ENCODE data around the gene KCNE2. TPM values are rescaled to one million over a fixed set of nuclear protein-coding genes. Genes with fewer than 3 reads are reported as not detected.

The KCNE2 gene
- total and polyA plus RNA-seq, 2 of the 8 experiments (the other 6 are each of a cell fraction or from before 2014, with no cell fraction given): 0.09 to 0.37 TPM

DNA sequence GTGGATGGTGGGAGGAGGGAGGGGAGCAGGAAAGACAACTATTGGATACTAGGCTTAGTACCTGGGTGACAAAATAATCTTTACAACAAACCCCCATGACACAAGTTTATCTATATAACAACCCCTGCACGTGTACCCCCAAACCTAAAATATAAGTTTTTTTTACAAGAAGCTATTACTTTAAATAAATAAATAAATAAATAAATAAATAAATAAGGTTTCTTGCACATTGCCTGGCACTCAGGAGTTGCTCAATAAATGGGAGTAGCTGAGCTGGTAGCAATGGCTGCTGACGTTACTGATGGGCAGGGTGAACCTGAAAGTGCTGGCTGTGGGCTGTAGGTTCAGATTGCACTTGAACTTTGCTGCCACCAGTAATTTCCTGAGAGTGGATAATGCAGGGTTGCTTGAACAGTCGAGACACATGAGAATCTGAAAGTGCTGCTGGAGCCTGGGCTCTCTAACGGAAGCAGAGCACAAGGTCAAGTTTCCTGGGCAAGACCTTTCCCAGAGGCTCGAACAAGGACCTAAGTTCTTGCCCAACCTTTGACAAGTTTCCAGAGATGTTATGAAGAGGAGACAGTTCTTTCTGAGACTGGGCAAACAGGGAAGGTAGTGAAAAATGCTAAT, 14.8 kb upstream of the KCNE2 start:
- Histone ChIP-seq H2BK5ac (ENCODE audit: low read depth, low read length) (no peak overlapping the region), H3K4me3 (ENCODE audit: extremely low read depth in 1 of 4, insufficient read depth in 2 of 4, low read depth in 3 of 4, low read length in 4 of 4) (no peak overlapping the region), H3K18ac (ENCODE audit: extremely low read depth, low read length) (no peak overlapping the region), H2BK20ac (ENCODE audit: low read length) (no peak overlapping the region), H3K27ac (ENCODE audit: low read depth, low read length) (no peak overlapping the region), H3K14ac (ENCODE audit: insufficient read length) (no peak overlapping the region), H3K79me1 (ENCODE audit: low read depth, low read length) (no peaks in the 10 kb centered on the region), H2BK12ac (ENCODE audit: low read depth, low read length) (no peak overlapping the region), H4K8ac (ENCODE audit: extremely low read depth, insufficient read depth, low read length) (no peak overlapping the region), H3K56ac (replicated peaks; ENCODE audit: insufficient read length, low read depth, low read length) (no peak overlapping the region), H2AK5ac (ENCODE audit: low read depth, low read length) (no peak overlapping the region), H3K79me2 (ENCODE audit: control insufficient read depth in 1 of 2, insufficient read depth in 2 of 2, low read length in 2 of 2) (no peaks in the 10 kb centered on the region), H2AFZ (ENCODE audit: low read length) (no peak overlapping the region), H3K23me2 (ENCODE audit: low read depth, low read length) (no peaks in the 10 kb centered on the region), H3K9me3 (ENCODE audit: insufficient read depth in 2 of 2, low read depth in 1 of 2, low read length in 1 of 2) (no peaks in the 10 kb centered on the region), H4K5ac (ENCODE audit: insufficient read length, low read depth, low read length) (no peak overlapping the region), H3K23ac (ENCODE audit: insufficient read length) (no peak overlapping the region), H3K36me3 (ENCODE audit: control insufficient read depth in 2 of 4, insufficient read depth in 4 of 4, low read length in 3 of 4) (no peaks in the 10 kb centered on the region), H4K91ac (replicated peaks; ENCODE audit: insufficient read length, low read length) (no peak overlapping the region), H2BK15ac (ENCODE audit: low read length) (0 out of 2 replicates have a peak overlapping the region, but pooled peaks have one; percentile 29), H2BK120ac (replicated peaks; ENCODE audit: low read depth, low read length) (no peak overlapping the region), H3K4me2 (ENCODE audit: insufficient read depth in 1 of 2, low read depth in 2 of 2, low read length in 2 of 2) (no peak overlapping the region), H3K27me3 (replicated peaks in 1 of 4; ENCODE audit: control insufficient read depth in 3 of 4, extremely low read depth in 1 of 4, insufficient read depth in 3 of 4, low read length in 3 of 4) (no peaks in the 10 kb centered on the region; a peak in 1 of 7 replicates), H3K4me1 (replicated peaks in 1 of 4; ENCODE audit: control insufficient read depth in 3 of 4, insufficient read depth in 4 of 4, low read length in 3 of 4) (no peaks in the 10 kb centered on the region; a peak in 1 of 7 replicates), H3K4ac (replicated peaks; ENCODE audit: insufficient read length, low read depth, low read length) (no peak overlapping the region), H4K20me1 (replicated peaks in 1 of 2; ENCODE audit: control insufficient read depth in 1 of 2, insufficient read depth in 2 of 2, low read length in 2 of 2) (no peaks in the 10 kb centered on the region), H3K9ac (replicated peaks in 1 of 4; ENCODE audit: extremely low read depth in 1 of 4, low read depth in 3 of 4, low read length in 3 of 4) (no peak overlapping the region)
- DNase-seq (ENCODE audit: low read depth in 1 of 2, low spot score in 2 of 2) (no peak), FAIRE-seq (no peak)
- 93% methylated on average over 5 of the region's 5 CpGs; no CpG with 5 or more reads in 1 of the 2 experiments for WGBS, 2 experiments (ENCODE audit: extremely low coverage in 1 of 2, insufficient coverage in 1 of 2, insufficient read length in 1 of 2, insufficient replicate concordance in 2 of 2, low coverage in 1 of 2, low lambda C conversion rate in 2 of 2, missing lambda C conversion rate in 1 of 2)
- ChIA-PET POLR2A (ENCODE audit: partially characterized antibody) (no interaction called here), CTCF (ENCODE audit: partially characterized antibody) (interaction anchor here (0.6 to 10.4 kb wide), 15 partner anchors 12 to 427 kb away, joined by 3 to 119 read pairs (median 4); no protein-coding TSS in a partner anchor)
- no peak for TF ChIP-seq TAF1 (IDR thresholded peaks at IDR 0.05; ENCODE audit: low read depth, low read length)
- TF ChIP-seq, protein P1, sequence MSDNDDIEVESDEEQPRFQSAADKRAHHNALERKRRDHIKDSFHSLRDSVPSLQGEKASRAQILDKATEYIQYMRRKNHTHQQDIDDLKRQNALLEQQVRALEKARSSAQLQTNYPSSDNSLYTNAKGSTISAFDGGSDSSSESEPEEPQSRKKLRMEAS (IDR thresholded peaks at IDR 0.05): no peak
- TF ChIP-seq SP2 (IDR thresholded peaks at IDR 0.05; ENCODE audit: low read length): no peak
- TF ChIP-seq RFX5 (IDR thresholded peaks at IDR 0.05; ENCODE audit: borderline replicate concordance, low read depth, low read length): no peak
- TF ChIP-seq JUND (IDR thresholded peaks at IDR 0.05; ENCODE audit: low read length): no peak
- no peak for TF ChIP-seq EZH2 (IDR thresholded peaks at IDR 0.05; ENCODE audit: low read depth, low read length, severe bottlenecking)
- no peak for TF ChIP-seq KDM1A (IDR thresholded peaks at IDR 0.05; ENCODE audit: borderline replicate concordance, low read length)
- no peak for TF ChIP-seq NANOG (IDR thresholded peaks at IDR 0.05; ENCODE audit: insufficient read depth, low read depth, low read length, poor library complexity, severe bottlenecking)
- TF ChIP-seq POU5F1 (IDR thresholded peaks at IDR 0.05; ENCODE audit: low read depth, low read length): no peak
- TF ChIP-seq SAP30 (IDR thresholded peaks at IDR 0.05; ENCODE audit: insufficient read depth, insufficient replicate concordance, low read length): no peak
- TF ChIP-seq CEBPB (IDR thresholded peaks at IDR 0.05; ENCODE audit: low read depth, low read length): no peak
- TF ChIP-seq, protein P2, sequence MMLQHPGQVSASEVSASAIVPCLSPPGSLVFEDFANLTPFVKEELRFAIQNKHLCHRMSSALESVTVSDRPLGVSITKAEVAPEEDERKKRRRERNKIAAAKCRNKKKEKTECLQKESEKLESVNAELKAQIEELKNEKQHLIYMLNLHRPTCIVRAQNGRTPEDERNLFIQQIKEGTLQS (IDR thresholded peaks at IDR 0.05; ENCODE audit: insufficient read depth, low read depth, low read length): no peak

Measured in H1 (cell line).